ENCODE measurements around the gene LSM14B.

The LSM14B gene

GRCh38 chr20:62117362-62117646 is 5.0 kb upstream of the LSM14B start:
- ATAC-seq, result no peak
- TF ChIP-seq ZFP30 (CRISPR knock-in tag; IDR thresholded peaks at IDR 0.05) (no peak), ZNF70 (CRISPR knock-in tag; IDR thresholded peaks at IDR 0.05) (no peak), ESRRG (CRISPR knock-in tag; IDR thresholded peaks at IDR 0.05) (no peak), TOX (CRISPR knock-in tag; IDR thresholded peaks at IDR 0.05; ENCODE audit: borderline replicate concordance) (no peak), CSRNP3 (CRISPR knock-in tag; IDR thresholded peaks at IDR 0.05) (no peak), OSR1 (CRISPR knock-in tag; IDR thresholded peaks at IDR 0.05) (no peak), CSDC2 (CRISPR knock-in tag; IDR thresholded peaks at IDR 0.05) (no peak), TCF4 (CRISPR knock-in tag; IDR thresholded peaks at IDR 0.05; ENCODE audit: borderline replicate concordance) (no peak), TSHZ2 (CRISPR knock-in tag; IDR thresholded peaks at IDR 0.05) (no peak), CREB5 (CRISPR knock-in tag; IDR thresholded peaks at IDR 0.05; ENCODE audit: low read depth) (no peak), POU6F1 (CRISPR knock-in tag; IDR thresholded peaks at IDR 0.05; ENCODE audit: borderline replicate concordance, low read depth) (no peak), ISL1 (CRISPR knock-in tag; IDR thresholded peaks at IDR 0.05) (no peak), PPARA (CRISPR knock-in tag; IDR thresholded peaks at IDR 0.05; ENCODE audit: borderline replicate concordance) (no peak)

- TF ChIP-seq ZNF565 (CRISPR knock-in tag; conservative IDR thresholded peaks at IDR 0.05; ENCODE audit: low read depth), result no peak
- no peak for TF ChIP-seq PATZ1 (CRISPR knock-in tag; IDR thresholded peaks at IDR 0.05; ENCODE audit: borderline replicate concordance)
- no peak for TF ChIP-seq ZC3H10 (CRISPR knock-in tag; IDR thresholded peaks at IDR 0.05)
- TF ChIP-seq GLIS3 (CRISPR knock-in tag; IDR thresholded peaks at IDR 0.05), result no peak
- no peak for TF ChIP-seq OSR1 (CRISPR knock-in tag; IDR thresholded peaks at IDR 0.05)
- TF ChIP-seq ZNF70 (CRISPR knock-in tag; IDR thresholded peaks at IDR 0.05), result no peak
- TF ChIP-seq CREB5 (CRISPR knock-in tag; IDR thresholded peaks at IDR 0.05; ENCODE audit: low read depth), result no peak
- no peak for TF ChIP-seq POU6F1 (CRISPR knock-in tag; IDR thresholded peaks at IDR 0.05; ENCODE audit: borderline replicate concordance, low read depth)
- no peak for TF ChIP-seq ISL1 (CRISPR knock-in tag; IDR thresholded peaks at IDR 0.05)
- no peak for TF ChIP-seq CSDC2 (CRISPR knock-in tag; IDR thresholded peaks at IDR 0.05)
- no peak for TF ChIP-seq TOX (CRISPR knock-in tag; IDR thresholded peaks at IDR 0.05; ENCODE audit: borderline replicate concordance)
- no peak for TF ChIP-seq TCF4 (CRISPR knock-in tag; IDR thresholded peaks at IDR 0.05; ENCODE audit: borderline replicate concordance)
- no peak for TF ChIP-seq ZFP3 (CRISPR knock-in tag; IDR thresholded peaks at IDR 0.05)
- no peak for TF ChIP-seq ESRRG (CRISPR knock-in tag; IDR thresholded peaks at IDR 0.05)
- no peak for TF ChIP-seq ARNTL (CRISPR knock-in tag; IDR thresholded peaks at IDR 0.05; ENCODE audit: borderline replicate concordance, low read depth)
- no peak for ATAC-seq
Measured at GRCh38 chr20:62117658-62118057, 4.6 kb upstream of the LSM14B start.

Data from SK-N-SH treated with all-trans-retinoic acid at 6 μM for 48 hours (cell line).